Measurements from ENCODE around the gene LAPTM5. TPM values are rescaled to one million over a fixed set of nuclear protein-coding genes. Genes with fewer than 3 reads are reported as not detected.

Gene LAPTM5
- total RNA-seq, 1 donor from 2014 or later: 3.9 TPM

- DNase-seq: no peak
Observed at GRCh38 chr1:30755746-30756145, 1.8 kb downstream of the LAPTM5 start.

DNA sequence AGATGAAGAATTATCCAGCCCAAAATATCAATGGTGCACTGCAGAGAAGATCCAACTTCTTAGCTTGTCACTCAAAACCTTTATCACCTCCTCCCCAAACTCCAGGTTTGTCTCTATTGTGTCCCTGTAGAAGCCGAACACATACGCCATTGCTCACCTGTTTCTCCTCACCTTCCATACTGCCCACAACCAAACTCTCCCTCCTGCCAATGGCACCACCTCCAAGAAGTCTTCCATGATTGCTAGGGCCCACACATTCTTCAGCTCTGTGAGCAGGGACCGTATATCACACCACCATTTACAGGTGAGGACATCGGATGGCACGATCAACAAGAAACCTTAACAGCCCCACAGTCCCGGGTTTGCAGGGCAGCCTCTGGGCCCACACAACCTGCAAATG, 2.2 kb downstream of the LAPTM5 start:
- no peak for DNase-seq

GRCh38 chr1:30754684-30755171, 2.8 kb downstream of the LAPTM5 start:
- DNase-seq: no peak

DNA sequence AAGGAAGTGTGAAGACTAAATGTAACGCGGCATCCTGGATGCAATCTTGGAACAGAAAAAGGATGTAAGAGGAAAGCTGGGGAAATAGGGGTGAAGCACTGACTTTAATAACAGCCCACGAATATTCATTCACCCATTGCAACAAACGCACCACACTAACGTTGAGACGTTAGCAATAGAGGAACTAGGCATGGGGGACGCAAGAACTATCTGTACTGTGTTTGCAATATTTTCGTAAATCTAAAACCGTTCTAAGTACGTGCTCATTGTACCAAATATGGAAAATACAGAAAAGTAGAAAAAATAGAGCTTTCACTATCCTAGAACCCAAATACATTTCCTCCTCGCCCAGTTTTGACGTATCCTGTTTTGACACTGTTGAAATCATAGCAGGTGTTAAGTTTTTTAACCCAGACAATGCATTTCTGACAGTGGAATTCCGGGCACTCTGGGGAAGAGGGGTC, 3.9 kb downstream of the LAPTM5 start:
- DNase-seq: no peak

DNA sequence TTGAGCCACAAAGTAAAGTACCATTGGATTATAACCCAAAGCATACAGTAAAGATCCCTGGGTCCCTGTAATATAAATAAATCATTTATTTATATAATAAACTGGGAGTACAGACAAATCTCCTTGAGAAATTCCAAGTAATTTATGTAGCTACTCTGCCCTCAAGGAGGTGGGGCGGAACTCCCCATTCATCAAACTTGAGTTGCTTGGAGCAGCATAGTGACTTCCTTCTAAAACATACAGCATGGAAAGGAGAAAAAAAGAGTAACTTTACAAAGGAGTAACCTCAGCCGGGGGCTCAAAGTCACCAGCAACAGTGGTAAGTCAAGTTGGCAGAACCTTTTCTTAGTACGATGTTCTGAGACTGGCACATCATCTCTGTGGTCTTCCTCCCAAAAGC, 4.5 kb downstream of the LAPTM5 start:
- DNase-seq: no peak

DNA sequence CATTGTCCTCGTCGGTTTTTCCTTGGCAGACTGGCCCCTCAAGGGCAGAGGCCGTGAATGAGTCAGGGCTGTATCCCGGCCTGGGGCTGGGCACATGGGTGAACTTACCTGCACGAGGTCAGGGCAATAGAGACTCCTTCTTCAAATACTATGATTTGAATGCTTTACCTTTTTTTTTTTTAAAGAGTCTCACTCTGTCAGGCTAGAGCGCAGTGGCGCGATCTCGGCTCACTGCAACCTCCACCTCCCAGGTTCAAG, 5.0 kb downstream of the LAPTM5 start:
- no peak for DNase-seq

- no peak for DNase-seq
Observed at GRCh38 chr1:30751830-30752650, 5.5 kb downstream of the LAPTM5 start.

GRCh38 chr1:30750731-30751291, 6.8 kb downstream of the LAPTM5 start:
- no peak for DNase-seq

- DNase-seq: no peak
Observed at GRCh38 chr1:30749691-30750583, 7.6 kb downstream of the LAPTM5 start.

DNA sequence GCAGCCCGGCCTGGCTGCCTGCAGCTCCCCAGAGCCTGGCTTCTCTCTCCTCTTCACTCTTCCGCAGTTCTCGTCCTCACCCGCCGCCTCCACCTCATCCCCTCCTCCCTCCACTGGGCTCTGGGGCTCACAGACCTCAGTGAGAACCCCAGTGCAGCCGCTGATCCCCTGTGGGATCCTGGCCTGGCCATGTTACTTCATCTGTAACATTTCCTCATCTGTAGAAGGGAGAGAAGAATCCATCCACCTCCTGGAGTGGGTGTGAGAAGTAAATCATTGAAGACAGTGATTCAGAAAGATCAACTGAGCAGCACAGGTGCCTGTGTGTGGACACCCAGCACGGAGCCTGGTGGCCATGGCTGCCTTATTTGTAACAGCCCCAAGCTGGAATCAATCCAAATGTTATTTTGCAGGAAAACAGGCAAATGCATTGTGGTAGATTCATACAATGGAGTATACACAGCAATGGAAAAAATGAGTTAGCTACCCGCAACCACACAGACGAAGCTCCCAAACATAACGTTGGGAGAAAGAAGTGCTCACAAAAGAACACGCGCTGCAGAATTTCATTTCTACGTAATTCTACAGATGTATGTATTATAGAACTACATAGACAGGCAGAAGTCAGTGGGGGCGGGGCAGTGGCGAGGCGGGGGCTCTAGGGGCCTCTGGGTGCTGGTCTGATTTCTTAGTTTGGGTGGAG, 8.7 kb downstream of the LAPTM5 start:
- no peak for DNase-seq

DNA sequence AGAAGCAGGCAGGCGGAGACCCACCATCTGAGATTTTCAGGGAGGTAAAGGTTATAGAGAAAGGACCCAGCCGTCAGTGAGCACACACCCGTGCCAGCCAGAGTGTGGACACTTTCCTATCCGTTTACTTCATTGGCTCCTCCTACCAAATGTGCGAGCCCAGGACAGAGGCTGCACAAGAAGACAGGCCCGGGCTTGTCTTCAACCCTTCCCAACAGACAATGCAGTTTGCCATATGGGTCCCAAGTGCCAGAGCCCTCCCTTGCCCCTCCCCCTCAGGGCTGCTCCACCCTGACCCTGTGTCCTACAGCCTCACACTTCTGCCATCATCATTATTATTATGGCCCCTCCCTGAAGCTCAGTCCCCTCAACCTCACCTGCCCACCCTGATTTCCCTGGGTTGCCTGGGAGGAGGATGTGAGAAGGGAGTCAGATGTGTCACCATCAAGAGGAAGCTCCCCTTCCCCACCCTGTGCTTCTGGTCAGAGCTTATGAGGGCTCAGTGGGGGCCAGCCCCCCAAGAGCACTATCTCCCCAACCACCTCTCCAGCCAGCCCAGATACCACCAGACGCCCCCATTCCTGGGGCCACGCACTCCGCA, 9.4 kb downstream of the LAPTM5 start:
- DNase-seq: peak; percentile 35

- no peak for DNase-seq
Observed at GRCh38 chr1:30747033-30748008, 10.3 kb downstream of the LAPTM5 start.

DNA sequence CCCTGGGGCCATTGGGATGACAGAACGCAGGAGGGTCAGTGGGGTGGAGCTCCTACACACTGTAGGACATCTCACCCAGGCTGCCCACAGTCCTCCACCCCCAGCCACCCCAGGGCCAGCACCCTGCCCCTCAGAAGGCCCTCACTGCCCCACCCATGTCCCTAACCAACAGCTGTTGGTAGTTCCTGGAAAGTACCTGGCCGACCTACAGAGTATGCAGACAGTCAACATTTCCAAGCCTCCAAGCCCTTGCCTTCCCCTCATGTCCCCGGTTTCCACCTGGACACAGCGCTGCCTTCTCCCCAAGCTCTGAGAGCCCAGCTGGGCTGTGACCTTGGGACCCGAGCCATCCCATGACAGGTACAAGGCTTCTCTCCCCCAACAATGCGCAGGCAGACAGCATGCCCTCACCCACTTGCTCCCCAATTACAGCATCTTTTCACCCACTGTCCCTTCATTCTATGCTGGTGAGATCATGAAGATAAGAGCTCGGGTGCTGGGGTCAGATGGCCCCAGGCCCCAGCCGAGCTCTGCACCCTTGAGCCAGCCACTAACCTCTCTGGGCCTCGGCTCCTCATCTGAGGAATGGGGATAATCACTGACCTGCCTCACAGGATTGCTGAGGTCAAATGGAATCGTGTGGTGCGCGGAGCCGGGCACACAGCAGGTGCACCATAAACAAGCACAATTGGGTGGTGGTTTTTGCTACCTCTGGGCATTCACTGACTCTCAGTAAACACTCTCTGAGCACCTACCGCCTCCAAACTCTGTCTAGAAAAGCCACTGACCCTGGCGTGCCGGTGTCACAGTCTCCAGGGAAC, 11.2 kb downstream of the LAPTM5 start:
- no peak for DNase-seq

GRCh38 chr1:30745834-30746208, 11.8 kb downstream of the LAPTM5 start:
- no peak for DNase-seq

- no peak for DNase-seq
Observed at GRCh38 chr1:30745156-30745833, 12.3 kb downstream of the LAPTM5 start.

DNA sequence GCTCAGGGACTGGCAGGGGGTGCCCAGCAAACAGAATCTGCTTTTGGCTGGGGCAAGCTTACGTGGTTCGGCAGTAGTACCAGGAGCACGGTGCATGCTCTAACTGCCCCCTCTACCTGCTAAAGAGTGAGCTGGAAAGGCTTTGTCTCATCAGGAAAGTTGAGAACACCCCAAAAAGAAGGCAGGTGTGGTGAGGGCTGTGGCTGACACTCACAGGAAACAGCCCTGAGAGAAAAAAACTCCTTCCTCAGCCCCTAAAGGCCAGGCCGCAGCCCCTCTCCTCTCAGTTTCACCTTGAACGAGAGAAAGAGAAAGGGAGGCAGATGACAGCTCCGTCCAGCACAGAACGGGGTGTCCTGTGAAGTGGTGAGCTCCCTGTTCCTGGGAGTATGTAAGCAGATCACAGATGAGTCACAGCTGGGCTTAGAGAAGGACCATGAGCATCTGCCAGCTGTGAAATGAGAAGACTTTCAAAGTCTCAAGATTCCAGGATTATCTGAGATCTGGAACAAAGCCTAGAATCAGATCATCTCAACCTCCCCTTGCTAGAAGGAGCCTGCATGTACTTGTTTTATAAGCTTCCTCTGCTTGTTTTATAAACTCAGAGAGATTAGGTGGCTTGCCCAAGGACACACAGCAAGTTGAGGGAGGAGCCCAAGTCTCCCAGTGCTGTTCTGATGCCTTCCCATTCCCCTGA, 13.4 kb downstream of the LAPTM5 start:
- no peak for DNase-seq

GRCh38 chr1:30743584-30744059, 14.0 kb downstream of the LAPTM5 start:
- no peak for DNase-seq

- no peak for DNase-seq
Observed at GRCh38 chr1:30742963-30743559, 14.5 kb downstream of the LAPTM5 start.

Data from occipital lobe (tissue), 2 donors.